Stimulated activated naive CD8-positive, alpha-beta T cell treated with anti-CD3 and anti-CD28 coated beads, Interleukin-15, amount 100 ng/mL, for 72 hours (primary cell): ENCODE data around the gene TCF7.

ENCODE experiments used
- ATAC-seq: fragments of 150-1000 bp; cut with Tn5 transposase; 2 replicates; pipeline ENCODE4 v1.10.0; 2021; ENCODE audit warnings: mild to moderate bottlenecking, moderate library complexity
- DNase-seq, 2 donors: peaks; one replicate each; pipeline ENCODE4 v3.0.0; 2021 to 2022
- H3K27ac Mint-ChIP-seq, 2 donors: one replicate each; pipeline ENCODE4 v1.8.0; 2022; ENCODE audit warnings: mild to moderate bottlenecking in 2 of 2, mixed read lengths in 2 of 2, moderate library complexity in 2 of 2
- H3K27me3 Mint-ChIP-seq: one replicate; pipeline ENCODE4 v1.8.0; 2022; ENCODE audit warnings: mixed read lengths
- H3K4me1 Mint-ChIP-seq: one replicate; pipeline ENCODE4 v1.8.0; 2022; ENCODE audit warnings: mild to moderate bottlenecking, mixed read lengths
- H3K4me3 Mint-ChIP-seq, 2 donors: one replicate each; pipeline ENCODE4 v1.8.0; 2022; ENCODE audit warnings: mild to moderate bottlenecking in 2 of 2, mixed read lengths in 2 of 2, moderate library complexity in 1 of 2
- H3K9me3 Mint-ChIP-seq, 2 donors: one replicate each; pipeline ENCODE4 v1.8.0; 2022; ENCODE audit warnings: mixed read lengths in 2 of 2

Gene TCF7

GRCh38 chr5:134130239-134130945 is 15.9 kb downstream of the TCF7 start:
- H3K27ac Mint-ChIP-seq, result peak overlapping the region; percentile 95 to 98

GRCh38 chr5:134131165-134131564 is 16.7 kb downstream of the TCF7 start:
- peak in 1 of 2 donors; percentile 70 for DNase-seq
- no peaks in the 10 kb centered on the region for H3K27me3 Mint-ChIP-seq
- H3K27ac Mint-ChIP-seq, result peak overlapping the region; percentile 95 to 98
- peak overlapping the region; percentile 80 to 88 for H3K4me3 Mint-ChIP-seq
- ATAC-seq, result peak; percentile 21
- H3K9me3 Mint-ChIP-seq, result no peaks in the 10 kb centered on the region
- H3K4me1 Mint-ChIP-seq, result peaks cover 100% of the 10 kb centered on the region

More at GRCh38 chr5:134130239-134130945, 15.9 kb downstream of the TCF7 start:
- no peak for ATAC-seq
- Mint-ChIP-seq H3K9me3 (no peaks in the 10 kb centered on the region), H3K4me3 (peak overlapping the region; percentile 80 to 88), H3K4me1 (peaks cover 100% of the 10 kb centered on the region), H3K27me3 (no peaks in the 10 kb centered on the region)
- DNase-seq, result no peak

GRCh38 chr5:134131578-134132350 is 17.3 kb downstream of the TCF7 start:
- DNase-seq (peak; percentile 49 to 64), ATAC-seq (no peak)
- Mint-ChIP-seq H3K4me1 (peaks cover 100% of the 10 kb centered on the region), H3K9me3 (no peaks in the 10 kb centered on the region), H3K27me3 (no peaks in the 10 kb centered on the region), H3K4me3 (peak overlapping the region; percentile 80 to 88), H3K27ac (peak overlapping the region; percentile 95 to 98)

- peak; percentile 81 for ATAC-seq
- Mint-ChIP-seq H3K4me3 (peak overlapping the region; percentile 74 to 87), H3K27ac (peak overlapping the region; percentile 95 to 98), H3K4me1 (peaks cover 100% of the 10 kb centered on the region), H3K9me3 (no peaks in the 10 kb centered on the region), H3K27me3 (no peaks in the 10 kb centered on the region)
- DNase-seq, result peak; percentile 85 to 92
Observed at GRCh38 chr5:134132372-134133187, 18.1 kb downstream of the TCF7 start.

- Mint-ChIP-seq H3K9me3 (no peaks in the 10 kb centered on the region), H3K27ac (peak overlapping the region; percentile 95 to 98), H3K4me1 (peaks cover 100% of the 10 kb centered on the region), H3K4me3 (peak overlapping the region; percentile 74 to 87), H3K27me3 (no peaks in the 10 kb centered on the region)
- ATAC-seq (no peak), DNase-seq (peak in 1 of 2 donors; percentile 27)
Observed at GRCh38 chr5:134133188-134133994, 18.9 kb downstream of the TCF7 start.

- Mint-ChIP-seq H3K4me1 (peaks cover 100% of the 10 kb centered on the region), H3K27me3 (no peaks in the 10 kb centered on the region), H3K9me3 (no peaks in the 10 kb centered on the region), H3K27ac (no peak overlapping the region), H3K4me3 (peak overlapping the region; percentile 48 to 74)
- ATAC-seq (no peak), DNase-seq (peak in 1 of 2 donors; percentile 9)
Observed at GRCh38 chr5:134133995-134134541, 19.6 kb downstream of the TCF7 start.

GRCh38 chr5:134135091-134135655 is 20.7 kb downstream of the TCF7 start:
- DNase-seq (no peak), ATAC-seq (no peak)
- H3K27me3 Mint-ChIP-seq, result no peaks in the 10 kb centered on the region
- H3K4me3 Mint-ChIP-seq, result peak overlapping the region; percentile 15 to 48
- peak overlapping the region in 1 of 2 donors; percentile 36 for H3K27ac Mint-ChIP-seq
- H3K4me1 Mint-ChIP-seq, result peaks cover 100% of the 10 kb centered on the region
- H3K9me3 Mint-ChIP-seq, result no peaks in the 10 kb centered on the region

GRCh38 chr5:134136221-134136631 is 21.7 kb downstream of the TCF7 start:
- Mint-ChIP-seq H3K4me3 (peak overlapping the region; percentile 62 to 76), H3K4me1 (peaks cover 100% of the 10 kb centered on the region), H3K27ac (no peak overlapping the region), H3K9me3 (no peaks in the 10 kb centered on the region), H3K27me3 (no peaks in the 10 kb centered on the region)
- no peak for ATAC-seq
- DNase-seq, result no peak

- DNase-seq, result peak in 1 of 2 donors; percentile 10
- no peak for ATAC-seq
- Mint-ChIP-seq H3K9me3 (no peaks in the 10 kb centered on the region), H3K27me3 (no peaks in the 10 kb centered on the region), H3K4me3 (peak overlapping the region; percentile 62 to 76), H3K4me1 (peaks cover 100% of the 10 kb centered on the region), H3K27ac (peak overlapping the region; percentile 13 to 92)
Observed at GRCh38 chr5:134136771-134137170, 22.3 kb downstream of the TCF7 start.

GRCh38 chr5:134138416-134139376 is 24.2 kb downstream of the TCF7 start:
- Mint-ChIP-seq H3K9me3 (no peaks in the 10 kb centered on the region), H3K4me3 (peak overlapping the region; percentile 63 to 76), H3K27ac (peak overlapping the region; percentile 70 to 74), H3K4me1 (peaks cover 94% of the 10 kb centered on the region), H3K27me3 (no peaks in the 10 kb centered on the region)
- ATAC-seq, result peak; percentile 88
- peak; percentile 68 to 84 for DNase-seq

- no peak for DNase-seq
- Mint-ChIP-seq H3K27me3 (no peaks in the 10 kb centered on the region), H3K4me3 (peak overlapping the region; percentile 16 to 25), H3K4me1 (peaks cover 94% of the 10 kb centered on the region), H3K27ac (peak overlapping the region in 1 of 2 donors; percentile 72), H3K9me3 (no peaks in the 10 kb centered on the region)
- ATAC-seq, result no peak
Observed at GRCh38 chr5:134139377-134139851, 24.9 kb downstream of the TCF7 start.

GRCh38 chr5:134139891-134140469 is 25.5 kb downstream of the TCF7 start:
- no peaks in the 10 kb centered on the region for H3K9me3 Mint-ChIP-seq
- H3K4me1 Mint-ChIP-seq, result peaks cover 94% of the 10 kb centered on the region
- peak overlapping the region; percentile 16 to 25 for H3K4me3 Mint-ChIP-seq
- DNase-seq (no peak), ATAC-seq (no peak)
- no peaks in the 10 kb centered on the region for H3K27me3 Mint-ChIP-seq
- peak overlapping the region; percentile 60 to 90 for H3K27ac Mint-ChIP-seq
